K562 (cell line): ENCODE data around the gene ABHD16A. TPM values are rescaled to one million over a fixed set of nuclear protein-coding genes. Genes with fewer than 3 reads are reported as not detected.

ENCODE experiments used
- ARID4B ChIP-seq: sonication (generic); formaldehyde crosslinking; IDR thresholded peaks from 2 replicates; pipeline ENCODE4 v1.8.0; 2022; ENCODE audit warnings: mild to moderate bottlenecking, missing genetic modification reagents
- BRF1 ChIP-seq: IDR thresholded peaks from 3 replicates; pipeline ENCODE4 v1.6.1; 2011; ENCODE audit warnings: borderline replicate concordance, mild to moderate bottlenecking; ENCODE audit not compliant: insufficient read length; ENCODE audit errors: extremely low read depth
- ELF4 ChIP-seq: fragments of 450-650 bp; formaldehyde crosslinking; IDR thresholded peaks from 2 replicates; pipeline ENCODE4 v1.4.0; 2022; ENCODE audit warnings: missing genetic modification characterization
- EP300 ChIP-seq: IDR thresholded peaks from 2 replicates; pipeline ENCODE4 v1.6.1; 2012; ENCODE audit warnings: low read length, improper control_type of control experiment
- HDAC8 ChIP-seq: fragments of 450-650 bp; IDR thresholded peaks from 2 replicates; pipeline ENCODE4 v1.6.1; 2016; ENCODE audit warnings: mild to moderate bottlenecking, missing genetic modification characterization, moderate library complexity, missing compliant biosample characterization
- HMG20B ChIP-seq: fragments of 250-450 bp; sonication (Bioruptor Pico); IDR thresholded peaks from 2 replicates; pipeline ENCODE4 v1.5.0; 2021; ENCODE audit warnings: mild to moderate bottlenecking
- OTX1 ChIP-seq: fragments of 450-650 bp; formaldehyde crosslinking; IDR thresholded peaks from 2 replicates; pipeline ENCODE4 v1.4.0; 2022; ENCODE audit warnings: mild to moderate bottlenecking
- RCOR1 ChIP-seq, 2 experiments: IDR thresholded peaks; 2 replicates each; pipeline ENCODE4 v1.6.1; 2012; ENCODE audit warnings: low read depth in 2 of 2, low read length in 2 of 2, borderline replicate concordance in 1 of 2, improper control_type of control experiment in 1 of 2
- RNF219 ChIP-seq: fragments of 250-450 bp; sonication (Bioruptor Pico); IDR thresholded peaks from 2 replicates; pipeline ENCODE4 v1.5.0; 2022; ENCODE audit warnings: mild to moderate bottlenecking
- SIN3B ChIP-seq: fragments of 450-650 bp; IDR thresholded peaks from 2 replicates; pipeline ENCODE4 v1.6.1; 2017; ENCODE audit warnings: low read depth, mild to moderate bottlenecking, moderate library complexity
- TAF9B ChIP-seq: fragments of 450-650 bp; IDR thresholded peaks from 2 replicates; pipeline ENCODE4 v1.6.1; 2018; ENCODE audit warnings: mild to moderate bottlenecking; ENCODE audit not compliant: partially characterized antibody
- TCF7L2 ChIP-seq: fragments of 150-350 bp; IDR thresholded peaks from 2 replicates; pipeline ENCODE4 v1.6.1; 2016; ENCODE audit warnings: low read depth, mild to moderate bottlenecking, low read length, moderate library complexity
- ZBTB26 ChIP-seq: fragments of 450-650 bp; formaldehyde crosslinking; IDR thresholded peaks from 2 replicates; pipeline ENCODE4 v1.4.0; 2022; ENCODE audit warnings: missing genetic modification characterization
- ZBTB49 ChIP-seq: sonication (generic); formaldehyde crosslinking; IDR thresholded peaks from 2 replicates; pipeline ENCODE4 v1.8.0; 2022; ENCODE audit warnings: missing genetic modification reagents, mild to moderate bottlenecking, borderline replicate concordance
- polyA plus RNA-seq, 8 experiments: library from polyadenylated mRNA; depleted of rRNA in 4 of 8; stranded (reverse) in 5 of 8; unstranded in 3 of 8; fragments of >200 nt; fragmentation: Nextera tagmentation in 2 of 8; fragmentation: Illumina TruSeq in 1 of 8; extraction: Ambion mirVana in 2 of 8; extraction: Trizol in 1 of 8; gene quantifications; 2 replicates each; pipeline versions ENCODE4 v1.2.1 to v1.2.3, GENCODE V29; 2011 to 2014; ENCODE audit warnings: inconsistent platforms in 1 of 8, missing spikeins in 1 of 8
- total RNA-seq, 7 experiments: library from RNA; depleted of rRNA in 6 of 7; stranded (reverse); fragments of >200 nt in 6 of 7; fragmentation: Illumina TruSeq in 2 of 7; extraction: Trizol in 2 of 7; gene quantifications; 2 replicates each; pipeline versions ENCODE4 v1.2.1 to v1.2.3, GENCODE V29; 2011 to 2021; ENCODE audit warnings: low replicate concordance in 1 of 7
- TF ChIP-seq, protein P1 (sequence below): fragments of 250-450 bp; sonication (Bioruptor Pico); IDR thresholded peaks from 2 replicates; pipeline ENCODE4 v1.8.0; 2021; ENCODE audit warnings: mild to moderate bottlenecking, moderate library complexity

Gene ABHD16A
- total and polyA plus RNA-seq, 9 of the 15 experiments (the other 6 are each of a cell fraction or from before 2014, with no cell fraction given) = 25.8 to 120 (median 81.6) TPM

- 0 out of 4 replicates have a peak, but pooled peaks of 1 of the 2 experiments have one; percentile 3 for TF ChIP-seq RCOR1 (IDR thresholded peaks at IDR 0.05; ENCODE audit: borderline replicate concordance in 1 of 2, low read depth in 2 of 2, low read length in 2 of 2)
- TF ChIP-seq ELF4 (CRISPR knock-in tag) = peak; percentile 70; the same call in 1 of the 2 replicates
- TF ChIP-seq ZBTB26 (CRISPR knock-in tag) = 0 out of 2 replicates have a peak, but pooled peaks have one; percentile 74
- TF ChIP-seq SIN3B = no peak
- no peak for TF ChIP-seq BRF1
- no peak for TF ChIP-seq HMG20B (CRISPR knock-in tag)
- TF ChIP-seq ARID4B (CRISPR knock-in tag) = peak; percentile 34; the same call in 1 of the 2 replicates
- TF ChIP-seq HDAC8 (tag) = no peak
- peak; percentile 58; the same call in 1 of the 2 replicates for TF ChIP-seq OTX1
- TF ChIP-seq RNF219 (CRISPR knock-in tag) = no peak
- TF ChIP-seq, protein P1, sequence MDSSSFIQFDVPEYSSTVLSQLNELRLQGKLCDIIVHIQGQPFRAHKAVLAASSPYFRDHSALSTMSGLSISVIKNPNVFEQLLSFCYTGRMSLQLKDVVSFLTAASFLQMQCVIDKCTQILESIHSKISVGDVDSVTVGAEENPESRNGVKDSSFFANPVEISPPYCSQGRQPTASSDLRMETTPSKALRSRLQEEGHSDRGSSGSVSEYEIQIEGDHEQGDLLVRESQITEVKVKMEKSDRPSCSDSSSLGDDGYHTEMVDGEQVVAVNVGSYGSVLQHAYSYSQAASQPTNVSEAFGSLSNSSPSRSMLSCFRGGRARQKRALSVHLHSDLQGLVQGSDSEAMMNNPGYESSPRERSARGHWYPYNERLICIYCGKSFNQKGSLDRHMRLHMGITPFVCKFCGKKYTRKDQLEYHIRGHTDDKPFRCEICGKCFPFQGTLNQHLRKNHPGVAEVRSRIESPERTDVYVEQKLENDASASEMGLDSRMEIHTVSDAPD (CRISPR knock-in tag) = no peak
- TF ChIP-seq TCF7L2 = no peak
- no peak for TF ChIP-seq EP300
- TF ChIP-seq TAF9B = no peak
- no peak for TF ChIP-seq ZBTB49 (CRISPR knock-in tag)
Observed at GRCh38 chr6:31710523-31711219, 7.5 kb upstream of the ABHD16A start (continued).
